Measurements from ENCODE around the gene NPHP1.

DNA sequence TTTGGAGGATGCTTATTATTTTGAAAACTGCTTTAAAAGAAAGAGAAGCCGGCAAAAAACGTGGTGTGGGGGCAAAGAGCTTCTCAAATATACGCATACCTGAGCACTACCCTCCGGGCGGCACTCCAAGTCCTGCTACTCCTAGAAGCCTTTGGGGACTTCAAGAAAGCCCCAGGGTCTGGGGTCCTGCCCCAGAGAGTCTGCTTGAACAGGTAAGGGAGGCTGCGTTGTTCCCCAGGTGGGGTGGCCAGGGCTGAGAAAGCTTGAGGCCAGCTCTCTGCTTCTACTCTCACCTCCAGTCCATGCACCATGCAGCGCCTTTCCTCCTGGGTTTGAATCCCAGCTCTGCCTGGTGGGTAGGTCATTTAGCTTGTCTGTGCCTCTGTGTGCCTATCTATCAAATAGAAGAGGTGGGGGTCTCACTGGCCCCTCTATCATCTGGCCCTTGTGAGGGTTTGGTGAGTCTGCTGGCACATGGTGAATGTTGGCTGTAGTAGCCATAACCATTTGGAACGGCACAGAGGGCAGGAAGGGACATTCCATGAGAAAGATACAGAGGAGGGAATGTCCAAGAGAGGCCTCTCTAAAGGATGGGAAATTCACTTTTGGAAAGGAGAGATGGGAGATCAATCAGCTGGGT, 108.7 kb downstream of the NPHP1 start:
- TF ChIP-seq CTCF (IDR thresholded peaks at IDR 0.05) (no peak), POLR2A (IDR thresholded peaks at IDR 0.05) (no peak)

Measured in prostate gland (tissue), 2 donors.